Parathyroid adenoma (tissue), 2 donors: Measurements from ENCODE around the gene NOX5.

Source experiments
- H2AFZ ChIP-seq: fragments of 300-600 bp; sonication (generic); one replicate; pipeline ENCODE4 v1.7.0; 2017; ENCODE audit warnings: antibody characterized with exemption, mild to moderate bottlenecking
- H3K27ac ChIP-seq: fragments of 300-600 bp; sonication (generic); one replicate; pipeline ENCODE4 v1.7.0; 2017
- H3K27me3 ChIP-seq: fragments of 300-600 bp; sonication (generic); one replicate; pipeline ENCODE4 v1.7.0; 2017; ENCODE audit warnings: low read length; ENCODE audit not compliant: control insufficient read depth, insufficient read depth
- H3K36me3 ChIP-seq: fragments of 300-600 bp; sonication (generic); one replicate; pipeline ENCODE4 v1.7.0; 2017; ENCODE audit warnings: low read length; ENCODE audit not compliant: control insufficient read depth, insufficient read depth
- H3K4me1 ChIP-seq: fragments of 300-600 bp; sonication (generic); one replicate; pipeline ENCODE4 v1.7.0; 2017; ENCODE audit warnings: control low read depth
- H3K4me2 ChIP-seq: fragments of 300-600 bp; sonication (generic); one replicate; pipeline ENCODE4 v1.7.0; 2017; ENCODE audit warnings: low read length
- H3K4me3 ChIP-seq: fragments of 300-600 bp; sonication (generic); one replicate; pipeline ENCODE4 v1.7.0; 2017; ENCODE audit warnings: low read depth, low read length
- H3K79me2 ChIP-seq: fragments of 300-600 bp; sonication (generic); one replicate; pipeline ENCODE4 v1.7.0; 2017; ENCODE audit warnings: control low read depth
- H3K9ac ChIP-seq: fragments of 300-600 bp; sonication (generic); one replicate; pipeline ENCODE4 v1.7.0; 2017; ENCODE audit warnings: mild to moderate bottlenecking
- H3K9me3 ChIP-seq: fragments of 300-600 bp; sonication (generic); one replicate; pipeline ENCODE4 v1.7.0; 2017; ENCODE audit warnings: low read length; ENCODE audit not compliant: control insufficient read depth
- TF ChIP-seq, protein P1 (sequence below): fragments of 300-600 bp; sonication (generic); IDR thresholded peaks from one replicate; pipeline ENCODE4 v1.7.0; 2017; ENCODE audit warnings: antibody characterized with exemption, mild to moderate bottlenecking
- donor health status: primary hyperparathyroidism.

Gene NOX5

DNA sequence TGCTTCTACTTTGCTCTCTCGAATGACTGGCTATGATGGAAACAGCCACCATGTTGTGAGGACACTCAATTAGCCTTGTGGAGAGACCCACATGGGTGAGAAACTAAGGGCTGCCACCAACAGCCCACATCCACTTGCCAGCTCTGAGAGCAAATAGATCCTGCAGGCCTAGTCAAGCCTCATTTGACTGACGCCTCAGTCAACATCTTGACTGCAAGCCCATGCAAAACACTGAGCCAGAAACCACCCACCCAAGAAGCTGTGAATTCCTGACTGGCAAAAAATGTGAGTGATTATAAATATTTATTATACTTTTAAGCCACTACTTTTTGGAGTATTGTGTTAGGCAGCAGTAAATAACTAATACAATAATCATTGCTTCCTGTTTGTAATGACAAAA is 58.4 kb downstream of the NOX5 start:
- H3K4me2 ChIP-seq: no peak overlapping the region
- no peak overlapping the region for H2AFZ ChIP-seq
- H3K36me3 ChIP-seq: no peaks in the 10 kb centered on the region
- H3K27ac ChIP-seq: no peak overlapping the region
- no peaks in the 10 kb centered on the region for H3K27me3 ChIP-seq
- H3K9ac ChIP-seq: no peak overlapping the region
- TF ChIP-seq, protein P1, sequence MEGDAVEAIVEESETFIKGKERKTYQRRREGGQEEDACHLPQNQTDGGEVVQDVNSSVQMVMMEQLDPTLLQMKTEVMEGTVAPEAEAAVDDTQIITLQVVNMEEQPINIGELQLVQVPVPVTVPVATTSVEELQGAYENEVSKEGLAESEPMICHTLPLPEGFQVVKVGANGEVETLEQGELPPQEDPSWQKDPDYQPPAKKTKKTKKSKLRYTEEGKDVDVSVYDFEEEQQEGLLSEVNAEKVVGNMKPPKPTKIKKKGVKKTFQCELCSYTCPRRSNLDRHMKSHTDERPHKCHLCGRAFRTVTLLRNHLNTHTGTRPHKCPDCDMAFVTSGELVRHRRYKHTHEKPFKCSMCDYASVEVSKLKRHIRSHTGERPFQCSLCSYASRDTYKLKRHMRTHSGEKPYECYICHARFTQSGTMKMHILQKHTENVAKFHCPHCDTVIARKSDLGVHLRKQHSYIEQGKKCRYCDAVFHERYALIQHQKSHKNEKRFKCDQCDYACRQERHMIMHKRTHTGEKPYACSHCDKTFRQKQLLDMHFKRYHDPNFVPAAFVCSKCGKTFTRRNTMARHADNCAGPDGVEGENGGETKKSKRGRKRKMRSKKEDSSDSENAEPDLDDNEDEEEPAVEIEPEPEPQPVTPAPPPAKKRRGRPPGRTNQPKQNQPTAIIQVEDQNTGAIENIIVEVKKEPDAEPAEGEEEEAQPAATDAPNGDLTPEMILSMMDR: no peak
- no peaks in the 10 kb centered on the region for H3K9me3 ChIP-seq
- H3K79me2 ChIP-seq: no peaks in the 10 kb centered on the region
- no peak overlapping the region for H3K4me3 ChIP-seq
- H3K4me1 ChIP-seq: peaks cover 15% of the 10 kb centered on the region

- Histone ChIP-seq H3K4me2 (peak overlapping the region; percentile 61), H3K9ac (no peak overlapping the region), H3K27ac (peak overlapping the region; percentile 74), H3K27me3 (no peaks in the 10 kb centered on the region), H3K4me3 (peak overlapping the region; percentile 55), H3K79me2 (no peaks in the 10 kb centered on the region), H2AFZ (peak overlapping the region; percentile 84), H3K4me1 (peaks cover 15% of the 10 kb centered on the region), H3K9me3 (no peaks in the 10 kb centered on the region), H3K36me3 (no peaks in the 10 kb centered on the region)
- TF ChIP-seq, protein P1: peak; percentile 16
These were observed 59.7 kb downstream of the NOX5 start for GRCh38 chr15:69074001-69074842.

DNA sequence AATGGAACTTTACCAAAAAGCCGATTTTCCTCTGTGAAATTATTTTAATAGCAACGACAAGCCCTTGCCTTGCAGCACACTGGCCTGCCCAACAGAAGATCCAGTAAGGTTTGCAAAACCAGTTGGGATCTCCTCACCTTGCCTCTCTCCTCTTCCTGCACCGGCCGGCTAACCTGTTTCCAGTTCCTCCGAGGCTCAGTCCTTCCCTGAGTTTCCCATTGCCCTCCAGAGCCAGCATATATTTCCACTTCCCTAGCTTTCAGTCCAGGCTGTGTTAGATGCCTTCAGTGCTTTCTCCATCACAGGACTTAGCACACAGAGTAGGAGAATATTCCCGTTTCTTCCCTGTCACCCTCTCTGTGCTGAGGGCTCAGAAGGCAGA is 60.3 kb downstream of the NOX5 start:
- Histone ChIP-seq H2AFZ (peak overlapping the region; percentile 84), H3K9ac (no peak overlapping the region), H3K27me3 (no peaks in the 10 kb centered on the region), H3K4me3 (peak overlapping the region; percentile 55), H3K27ac (peak overlapping the region; percentile 74), H3K4me1 (peaks cover 17% of the 10 kb centered on the region), H3K4me2 (peak overlapping the region; percentile 61), H3K36me3 (no peaks in the 10 kb centered on the region), H3K9me3 (no peaks in the 10 kb centered on the region), H3K79me2 (no peaks in the 10 kb centered on the region)
- TF ChIP-seq, protein P1: no peak

GRCh38 chr15:69075440-69075839 is 60.9 kb downstream of the NOX5 start:
- H3K4me2 ChIP-seq: no peak overlapping the region
- H3K27me3 ChIP-seq: no peaks in the 10 kb centered on the region
- no peak overlapping the region for H3K9ac ChIP-seq
- peaks cover 18% of the 10 kb centered on the region for H3K4me1 ChIP-seq
- H3K79me2 ChIP-seq: no peaks in the 10 kb centered on the region
- TF ChIP-seq, protein P1: no peak
- no peak overlapping the region for H3K4me3 ChIP-seq
- H3K9me3 ChIP-seq: no peaks in the 10 kb centered on the region
- H3K36me3 ChIP-seq: no peaks in the 10 kb centered on the region
- no peak overlapping the region for H2AFZ ChIP-seq
- H3K27ac ChIP-seq: peak overlapping the region; percentile 74

DNA sequence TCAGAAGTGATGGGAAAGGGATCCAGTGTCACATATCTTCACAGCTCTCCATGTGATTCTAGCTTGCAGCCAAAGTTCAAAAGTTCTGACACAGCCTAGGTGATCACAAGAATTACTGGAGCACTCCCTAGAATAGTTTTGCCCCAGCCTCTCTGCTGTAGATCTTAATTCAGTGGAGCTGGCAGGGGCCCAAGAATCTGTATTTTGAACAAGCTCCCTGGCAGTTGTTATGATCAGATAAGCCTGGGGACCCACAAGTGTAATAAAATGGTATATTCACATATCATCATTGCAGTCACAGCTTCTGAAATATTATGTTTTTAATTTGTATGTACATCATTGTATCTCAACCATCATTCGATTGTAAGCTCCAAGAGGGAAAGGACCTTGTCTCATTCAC is 62.3 kb downstream of the NOX5 start:
- H3K27me3 ChIP-seq: no peaks in the 10 kb centered on the region
- H3K27ac ChIP-seq: no peak overlapping the region
- no peaks in the 10 kb centered on the region for H3K9me3 ChIP-seq
- H3K79me2 ChIP-seq: no peaks in the 10 kb centered on the region
- no peak overlapping the region for H3K9ac ChIP-seq
- no peak overlapping the region for H3K4me3 ChIP-seq
- H3K4me2 ChIP-seq: no peak overlapping the region
- H2AFZ ChIP-seq: no peak overlapping the region
- H3K4me1 ChIP-seq: peaks cover 26% of the 10 kb centered on the region
- H3K36me3 ChIP-seq: no peaks in the 10 kb centered on the region
- TF ChIP-seq, protein P1: no peak
